ENCODE measurements around the gene PLA2G4C. TPM values are rescaled to one million over a fixed set of nuclear protein-coding genes. Genes with fewer than 3 reads are reported as not detected.

Gene PLA2G4C
- total RNA-seq, 2 donors from 2014 or later = 13.7 to 23.9 TPM

- DNase-seq = no peak
- H3K4me3 Mint-ChIP-seq = no peak overlapping the region
- H3K36me3 Mint-ChIP-seq (ENCODE audit: insufficient read depth in 2 of 2) = no peaks in the 10 kb centered on the region
- no peak overlapping the region for H3K27ac Mint-ChIP-seq
- no peaks in the 10 kb centered on the region for H3K4me1 Mint-ChIP-seq (ENCODE audit: low read depth)
- no peak for ATAC-seq (replicated peaks in 1 of 2)
- H3K27me3 Mint-ChIP-seq (ENCODE audit: low read depth) = peaks cover 31% of the 10 kb centered on the region
- H3K9me3 Mint-ChIP-seq = no peaks in the 10 kb centered on the region
These were observed 81.2 kb downstream of the PLA2G4C start for GRCh38 chr19:48029431-48029830.

DNA sequence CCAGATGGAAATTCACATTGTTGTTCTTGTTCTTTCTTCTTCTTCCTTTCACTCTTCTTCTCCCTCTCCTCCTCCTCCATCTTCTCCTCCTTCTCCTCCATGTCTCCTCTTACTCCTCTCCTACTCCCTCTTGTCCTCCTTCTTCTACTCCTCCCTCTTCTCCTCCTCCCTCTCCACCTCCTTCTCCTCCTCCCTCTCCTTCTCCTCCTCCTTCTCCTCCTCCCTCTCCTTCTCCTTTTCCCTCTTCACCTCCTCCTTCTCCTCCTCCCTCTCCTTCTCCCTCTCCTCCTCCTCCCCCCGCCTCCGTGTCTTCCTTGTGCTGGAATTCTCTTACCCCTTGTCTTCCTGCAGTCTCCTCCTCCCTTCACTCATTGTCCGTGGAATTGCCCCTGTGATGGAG, 85.1 kb downstream of the PLA2G4C start:
- no peaks in the 10 kb centered on the region for H3K9me3 Mint-ChIP-seq
- peaks cover 48% of the 10 kb centered on the region for H3K27me3 Mint-ChIP-seq (ENCODE audit: low read depth)
- no peak for DNase-seq

GRCh38 chr19:48023518-48023917, 87.1 kb downstream of the PLA2G4C start:
- ATAC-seq (replicated peaks in 1 of 2) = no peak
- Mint-ChIP-seq H3K27me3 (ENCODE audit: low read depth) (peaks cover 55% of the 10 kb centered on the region), H3K27ac (no peak overlapping the region), H3K36me3 (ENCODE audit: insufficient read depth in 2 of 2) (no peaks in the 10 kb centered on the region), H3K4me3 (no peak overlapping the region), H3K9me3 (no peaks in the 10 kb centered on the region), H3K4me1 (ENCODE audit: low read depth) (no peaks in the 10 kb centered on the region)
- no peak for DNase-seq

More for the DNA sequence above, 85.1 kb downstream of the PLA2G4C start:
- Mint-ChIP-seq H3K4me3 (no peak overlapping the region), H3K36me3 (ENCODE audit: insufficient read depth in 2 of 2) (no peaks in the 10 kb centered on the region), H3K27ac (no peak overlapping the region), H3K4me1 (ENCODE audit: low read depth) (no peaks in the 10 kb centered on the region)
- no peak for ATAC-seq (replicated peaks in 1 of 2)

DNA sequence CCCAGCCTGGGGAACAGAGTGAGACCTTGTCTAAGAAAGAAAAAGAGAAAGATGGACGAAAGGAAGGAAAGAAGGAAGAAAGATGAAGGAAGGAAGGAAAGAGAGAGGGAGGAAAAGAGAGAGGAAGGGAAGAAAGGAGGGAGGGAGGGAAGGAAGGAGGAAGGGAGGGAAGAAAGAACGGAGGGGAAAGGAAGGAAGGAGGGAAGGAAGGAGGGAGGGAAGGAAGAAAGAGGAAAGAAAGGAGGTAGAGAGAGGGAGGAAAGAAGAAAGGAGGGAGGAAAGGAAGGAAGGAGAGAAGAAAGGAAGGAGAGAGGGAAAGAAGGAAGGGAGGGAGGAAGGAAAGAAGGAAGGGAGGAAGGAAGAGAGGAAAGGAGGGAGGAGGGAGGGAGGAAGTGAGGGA, 87.6 kb downstream of the PLA2G4C start:
- H3K4me3 Mint-ChIP-seq = no peak overlapping the region
- H3K36me3 Mint-ChIP-seq (ENCODE audit: insufficient read depth in 2 of 2) = no peaks in the 10 kb centered on the region
- ATAC-seq (replicated peaks in 1 of 2) = no peak
- no peak for DNase-seq
- no peaks in the 10 kb centered on the region for H3K9me3 Mint-ChIP-seq
- H3K4me1 Mint-ChIP-seq (ENCODE audit: low read depth) = no peaks in the 10 kb centered on the region
- peaks cover 51% of the 10 kb centered on the region for H3K27me3 Mint-ChIP-seq (ENCODE audit: low read depth)
- no peak overlapping the region for H3K27ac Mint-ChIP-seq

DNA sequence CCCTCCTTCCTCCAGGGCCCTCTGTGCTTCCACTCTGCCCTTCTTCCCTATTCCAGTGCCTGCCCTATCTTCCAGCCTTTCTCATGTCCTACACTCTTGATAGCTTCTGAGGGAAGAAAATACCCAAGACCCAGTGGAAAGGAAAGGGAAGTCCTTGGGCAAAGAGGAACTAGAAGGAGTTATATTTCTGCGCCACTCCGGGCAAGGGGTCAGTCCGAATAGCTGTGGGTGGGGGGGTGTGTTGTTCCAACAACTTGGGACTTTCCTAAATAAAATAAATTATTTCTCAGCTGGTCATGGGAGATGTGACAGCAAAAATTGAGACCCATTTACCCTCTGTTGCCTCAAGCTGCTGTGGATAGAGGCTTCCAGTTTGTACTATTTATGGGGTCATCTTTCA, 89.9 kb downstream of the PLA2G4C start:
- Mint-ChIP-seq H3K4me1 (ENCODE audit: low read depth) (no peaks in the 10 kb centered on the region), H3K4me3 (no peak overlapping the region), H3K27me3 (ENCODE audit: low read depth) (peaks cover 42% of the 10 kb centered on the region)

GRCh38 chr19:48010932-48011758, 99.5 kb downstream of the PLA2G4C start:
- no peak for DNase-seq
- no peak overlapping the region for H3K4me3 Mint-ChIP-seq
- ATAC-seq (replicated peaks in 1 of 2) = no peak
- H3K4me1 Mint-ChIP-seq (ENCODE audit: low read depth) = no peaks in the 10 kb centered on the region
- H3K9me3 Mint-ChIP-seq = peaks cover 1 to 2% of the 10 kb centered on the region in 2 donors
- H3K27ac Mint-ChIP-seq = no peak overlapping the region
- H3K36me3 Mint-ChIP-seq (ENCODE audit: insufficient read depth in 2 of 2) = no peaks in the 10 kb centered on the region
- peaks cover 6% of the 10 kb centered on the region for H3K27me3 Mint-ChIP-seq (ENCODE audit: low read depth)

More for the DNA sequence above, 89.9 kb downstream of the PLA2G4C start:
- ATAC-seq (replicated peaks in 1 of 2) = no peak
- H3K36me3 Mint-ChIP-seq (ENCODE audit: insufficient read depth in 2 of 2) = no peaks in the 10 kb centered on the region
- no peak for DNase-seq
- H3K9me3 Mint-ChIP-seq = no peaks in the 10 kb centered on the region
- no peak overlapping the region for H3K27ac Mint-ChIP-seq

DNA sequence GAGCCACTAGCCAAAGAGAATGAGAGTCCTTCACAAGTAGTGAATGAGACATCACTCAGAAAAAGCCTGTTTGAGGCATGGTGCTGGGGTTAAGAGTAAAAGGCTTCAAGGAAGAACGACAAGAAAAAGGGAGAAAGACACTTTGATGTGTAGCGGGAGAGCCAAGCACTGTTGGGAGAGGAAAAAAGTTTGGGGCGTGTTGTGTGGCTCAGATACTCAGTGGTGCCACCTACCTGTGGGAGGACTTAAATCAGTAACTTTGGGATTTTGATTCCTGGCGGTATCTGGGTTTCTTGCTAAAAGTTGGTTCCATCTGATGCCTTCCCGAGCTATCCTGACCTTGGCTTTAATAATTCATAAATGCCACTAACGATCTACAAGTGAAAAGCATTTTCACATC, 103.9 kb downstream of the PLA2G4C start:
- Mint-ChIP-seq H3K27ac (no peak overlapping the region), H3K36me3 (ENCODE audit: insufficient read depth in 2 of 2) (no peaks in the 10 kb centered on the region), H3K9me3 (peaks cover 1 to 2% of the 10 kb centered on the region in 2 donors), H3K4me1 (ENCODE audit: low read depth) (no peaks in the 10 kb centered on the region), H3K4me3 (no peak overlapping the region), H3K27me3 (ENCODE audit: low read depth) (peaks cover 11% of the 10 kb centered on the region)
- peak in 1 of 2 donors; percentile 1 for DNase-seq
- ATAC-seq (replicated peaks in 1 of 2) = no peak

DNA sequence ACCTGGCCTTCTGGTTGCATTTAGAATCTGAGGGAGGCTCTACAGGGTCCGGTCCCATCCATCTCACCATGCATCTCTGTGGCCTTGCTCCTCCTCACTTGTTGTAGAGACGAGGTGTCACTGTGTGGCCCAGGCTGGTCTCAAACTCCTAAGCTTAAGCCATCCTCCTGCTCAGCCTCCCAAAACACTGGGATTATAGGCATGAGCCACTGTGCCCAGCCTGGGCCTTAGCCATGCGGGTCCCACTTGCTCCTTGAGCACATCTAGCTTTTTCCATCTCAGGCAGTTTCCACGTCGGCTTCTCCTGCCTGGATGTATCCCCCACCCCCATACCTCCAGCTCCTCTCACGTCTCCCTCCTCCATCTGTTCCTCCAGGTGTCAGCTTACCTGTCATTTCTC, 106.4 kb downstream of the PLA2G4C start:
- peaks cover 11% of the 10 kb centered on the region for H3K27me3 Mint-ChIP-seq (ENCODE audit: low read depth)

GRCh38 chr19:48000846-48001245, 109.8 kb downstream of the PLA2G4C start:
- no peaks in the 10 kb centered on the region for H3K36me3 Mint-ChIP-seq (ENCODE audit: insufficient read depth in 2 of 2)
- peaks cover 2 to 3% of the 10 kb centered on the region in 2 donors for H3K9me3 Mint-ChIP-seq
- DNase-seq = no peak
- no peak for ATAC-seq (replicated peaks in 1 of 2)
- H3K4me1 Mint-ChIP-seq (ENCODE audit: low read depth) = no peaks in the 10 kb centered on the region
- H3K27me3 Mint-ChIP-seq (ENCODE audit: low read depth) = peaks cover 13% of the 10 kb centered on the region
- H3K27ac Mint-ChIP-seq = no peak overlapping the region
- H3K4me3 Mint-ChIP-seq = no peak overlapping the region

More for the DNA sequence above, 106.4 kb downstream of the PLA2G4C start:
- no peak overlapping the region for H3K4me3 Mint-ChIP-seq
- ATAC-seq (replicated peaks in 1 of 2) (no peak), DNase-seq (no peak)
- H3K4me1 Mint-ChIP-seq (ENCODE audit: low read depth) = no peaks in the 10 kb centered on the region
- H3K36me3 Mint-ChIP-seq (ENCODE audit: insufficient read depth in 2 of 2) = no peaks in the 10 kb centered on the region
- peaks cover 1 to 2% of the 10 kb centered on the region in 2 donors for H3K9me3 Mint-ChIP-seq
- no peak overlapping the region for H3K27ac Mint-ChIP-seq

GRCh38 chr19:47998800-47999199, 111.8 kb downstream of the PLA2G4C start:
- DNase-seq (no peak), ATAC-seq (replicated peaks in 1 of 2) (no peak)
- Mint-ChIP-seq H3K4me3 (no peak overlapping the region), H3K27ac (no peak overlapping the region), H3K27me3 (ENCODE audit: low read depth) (peaks cover 24% of the 10 kb centered on the region), H3K9me3 (peaks cover 2 to 3% of the 10 kb centered on the region in 2 donors), H3K4me1 (ENCODE audit: low read depth) (no peaks in the 10 kb centered on the region), H3K36me3 (ENCODE audit: insufficient read depth in 2 of 2) (no peaks in the 10 kb centered on the region)

Other genes with a start within 250 kb of the PLA2G4C start
- gene SULT2A1, start 224.5 kb downstream of the PLA2G4C start, total RNA-seq = not detected
- gene BSPH1, start 118.6 kb downstream of the PLA2G4C start, total RNA-seq = not detected
- not detected for gene ELSPBP1, start 116.2 kb downstream of the PLA2G4C start, total RNA-seq
- gene CABP5, start 66.7 kb downstream of the PLA2G4C start, total RNA-seq = not detected
- 100 to 1,000 TPM; 156 to 212 TPM for gene LIG1, start 59.5 kb upstream of the PLA2G4C start, total RNA-seq
- 10 to 100 TPM; 10.6 to 13.1 TPM for gene ZSWIM9, start 59.9 kb upstream of the PLA2G4C start, total RNA-seq
- gene CARD8, start 145.1 kb upstream of the PLA2G4C start, total RNA-seq = 100 to 1,000 TPM; 166 to 201 TPM
- under 1 TPM in 1 of 2 donors, not detected in 1; 0.14 TPM for gene ZNF114, start 159.3 kb upstream of the PLA2G4C start, total RNA-seq
- 100 to 1,000 TPM; 150 to 174 TPM for gene EMP3, start 214.7 kb upstream of the PLA2G4C start, total RNA-seq